PFSK-1 (cell line): Measurements from ENCODE around the gene GRIN2A. TPM values are rescaled to one million over a fixed set of nuclear protein-coding genes. Genes with fewer than 3 reads are reported as not detected.

Experiments
- FOXP2 ChIP-seq: optimal IDR thresholded peaks from 2 replicates; pipeline ENCODE3; 2011; ENCODE audit warnings: borderline replicate concordance, control low read depth, inconsistent platforms; ENCODE audit not compliant: insufficient read depth; ENCODE audit errors: extremely low read length, extremely low read depth
- POLR2AphosphoS5 ChIP-seq: IDR thresholded peaks from 2 replicates; pipeline ENCODE4 v1.6.1; 2012; ENCODE audit warnings: low read depth, mild to moderate bottlenecking, control low read depth, low read length, moderate library complexity
- REST ChIP-seq, 2 experiments: IDR thresholded peaks; 2 replicates each; pipeline versions ENCODE4 v1.6.1 to v1.8.0; 2011 to 2012; ENCODE audit warnings: low read depth in 2 of 2, low read length in 2 of 2, control low read depth in 1 of 2, inconsistent platforms in 1 of 2, mild to moderate bottlenecking in 1 of 2, moderate library complexity in 1 of 2; ENCODE audit not compliant: insufficient read depth in 1 of 2
- SIN3A ChIP-seq: IDR thresholded peaks from 2 replicates; pipeline ENCODE4 v1.6.1; 2012; ENCODE audit warnings: mild to moderate bottlenecking, low read length, moderate library complexity, borderline replicate concordance; ENCODE audit not compliant: insufficient read depth
- TAF1 ChIP-seq: IDR thresholded peaks from 2 replicates; pipeline ENCODE4 v1.6.1; 2012; ENCODE audit warnings: low read length, control low read depth, borderline replicate concordance; ENCODE audit not compliant: insufficient read depth
- polyA plus RNA-seq: library from polyadenylated mRNA; unstranded; fragments of >200 nt; gene quantifications from one replicate; pipeline ENCODE4 v1.2.1, GENCODE V29; 2012; ENCODE audit warnings: low read depth, missing spikeins; ENCODE audit not compliant: insufficient read length

Gene GRIN2A
- polyA plus RNA-seq = not detected

- TF ChIP-seq SIN3A (no peak), POLR2AphosphoS5 (no peak), REST (IDR thresholded peaks at IDR 0.05; ENCODE audit: insufficient read depth in 1 of 2, low read depth in 2 of 2, low read length in 2 of 2) (no peak), FOXP2 (no peak), TAF1 (no peak)
Observed at GRCh38 chr16:10182222-10183053, at the start of gene GRIN2A. GRIN2A (minus strand) TSS chr16:10182428; CDS start chr16:10180411, 2,017 bp downstream.

GRCh38 chr16:10231563-10231962, 49.3 kb upstream of the GRIN2A start:
- TF ChIP-seq REST (IDR thresholded peaks at IDR 0.05; ENCODE audit: insufficient read depth in 1 of 2, low read depth in 2 of 2, low read length in 2 of 2) (no peak), POLR2AphosphoS5 (no peak), TAF1 (no peak), FOXP2 (no peak), SIN3A (no peak)

GRCh38 chr16:10228779-10229178, 46.6 kb upstream of the GRIN2A start:
- TF ChIP-seq TAF1 = no peak

- TF ChIP-seq REST (IDR thresholded peaks at IDR 0.05; ENCODE audit: insufficient read depth in 1 of 2, low read depth in 2 of 2, low read length in 2 of 2) (no peak), SIN3A (no peak), TAF1 (no peak), FOXP2 (no peak), POLR2AphosphoS5 (no peak)
Observed at GRCh38 chr16:10226987-10227306, 44.7 kb upstream of the GRIN2A start.

GRCh38 chr16:10226141-10226986, 44.1 kb upstream of the GRIN2A start:
- no peak for TF ChIP-seq REST (IDR thresholded peaks at IDR 0.05; ENCODE audit: insufficient read depth in 1 of 2, low read depth in 2 of 2, low read length in 2 of 2)
- no peak for TF ChIP-seq TAF1
- no peak for TF ChIP-seq SIN3A
- no peak for TF ChIP-seq FOXP2
- TF ChIP-seq POLR2AphosphoS5 = no peak
